GM13977 (cell line): ENCODE results near the gene MINDY4.

ENCODE experiments used
- DNase-seq: peaks from one replicate; pipeline ENCODE4 v3.0.0; 2012; ENCODE audit warnings: low spot score
- CTCF ChIP-seq: IDR thresholded peaks from 2 replicates; pipeline ENCODE4 v1.5.1; 2012; ENCODE audit warnings: mild to moderate bottlenecking, control low read depth; ENCODE audit not compliant: insufficient read depth; ENCODE audit errors: extremely low read depth, missing control alignments
- in situ Hi-C: fragments of 300-500 bp; cut with MboI; formaldehyde crosslinking; loops from one replicate; pipeline ENCODE4 v1.12.0; 2022; ENCODE audit warnings: low sequenced_read_pairs, low pct_unique_long_range_greater_than_20kb, mixed read lengths, inconsistent platforms; ENCODE audit not compliant: unreplicated experiment

MINDY4 gene

GRCh38 chr7:30877993-30878392 lies 106.8 kb downstream of the MINDY4 start:
- no peak for TF ChIP-seq CTCF
- in situ Hi-C loops = no loop called here
- no peak for DNase-seq

GRCh38 chr7:30879139-30880124 lies 108.2 kb downstream of the MINDY4 start:
- in situ Hi-C loops = no loop called here
- no peak for DNase-seq
- no peak for TF ChIP-seq CTCF

DNA sequence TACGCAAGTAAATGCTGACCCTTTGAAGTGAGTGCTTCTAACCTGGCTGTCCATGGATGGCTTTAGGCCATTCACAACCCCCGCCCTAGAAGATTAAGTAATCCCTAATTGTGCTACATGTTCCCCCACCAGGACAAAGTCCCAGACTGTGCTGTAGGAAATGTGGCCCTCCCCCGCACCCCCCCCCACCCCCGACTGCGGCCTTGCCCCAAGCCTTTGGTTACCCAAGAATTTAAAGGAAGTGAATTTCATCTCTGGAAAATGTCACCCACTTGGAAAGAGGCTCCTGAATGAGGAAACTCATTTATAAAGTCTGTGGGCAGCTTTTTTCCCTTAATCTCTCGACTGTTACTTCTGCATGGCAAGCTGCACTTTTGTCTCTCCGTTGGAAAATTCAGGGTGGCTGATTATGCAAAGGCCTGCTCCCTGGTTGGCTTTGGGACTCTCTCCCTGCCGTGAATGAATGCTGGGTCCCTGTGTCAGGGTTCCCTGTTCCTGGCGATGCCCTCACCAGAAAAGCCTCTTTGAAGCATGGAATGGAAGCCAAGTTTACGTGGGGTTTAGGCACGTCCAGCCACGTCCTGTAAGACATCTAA lies 109.0 kb downstream of the MINDY4 start:
- DNase-seq = no peak
- no peak for TF ChIP-seq CTCF
- in situ Hi-C loops = no loop called here

- DNase-seq = no peak
- in situ Hi-C loops = no loop called here
- no peak for TF ChIP-seq CTCF
Observed at GRCh38 chr7:30880941-30881340, 109.7 kb downstream of the MINDY4 start.

DNA sequence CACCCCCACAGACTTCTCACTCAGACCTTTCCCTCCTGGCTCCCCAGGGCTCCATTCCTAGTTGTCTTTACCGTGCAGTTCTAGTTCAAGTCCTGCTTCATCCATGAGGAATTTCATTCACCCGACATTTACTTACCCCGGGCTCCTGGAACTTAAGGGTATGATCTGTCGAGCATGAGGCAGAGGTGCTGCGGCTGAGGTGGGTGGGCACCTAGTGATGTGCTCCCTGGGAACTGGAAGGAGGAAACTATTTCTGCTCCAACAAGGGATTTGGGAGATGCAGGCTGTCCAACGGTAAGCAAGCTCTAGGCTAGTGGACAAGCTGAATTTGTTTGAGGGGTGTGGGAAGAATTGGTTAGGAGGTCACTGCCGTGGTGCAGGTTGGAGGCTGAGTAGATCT lies 110.2 kb downstream of the MINDY4 start:
- in situ Hi-C loops = no loop called here
- DNase-seq = no peak
- TF ChIP-seq CTCF = no peak

DNA sequence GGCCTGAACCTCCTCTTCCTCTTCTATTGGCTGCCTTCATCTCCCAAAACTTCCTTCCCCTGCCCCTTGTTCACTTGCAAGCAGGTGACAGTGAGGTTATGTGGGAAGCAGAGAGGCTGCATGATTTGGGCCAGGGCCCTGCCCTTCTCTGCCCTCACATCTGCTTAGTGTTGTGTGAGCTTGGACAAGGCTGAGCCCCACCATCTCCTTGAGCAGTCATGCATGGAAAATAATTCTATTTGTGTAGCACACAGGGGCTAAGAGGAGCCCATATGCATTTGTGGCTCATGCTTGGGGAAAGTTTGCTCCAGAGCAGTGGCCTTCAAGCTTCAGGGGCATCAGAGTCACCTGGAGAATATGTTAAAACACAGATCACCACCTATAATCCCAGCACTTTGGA lies 113.7 kb downstream of the MINDY4 start:
- no peak for DNase-seq
- in situ Hi-C loops = no loop called here
- TF ChIP-seq CTCF = no peak
